Sigmoid colon (tissue), 3 donors: ENCODE measurements around the gene CDCA4.

Experiments
- POLR2A ChIP-seq, 2 donors: fragments of 450-650 bp; IDR thresholded peaks; one replicate each; pipeline ENCODE4 v1.6.1; 2016; ENCODE audit warnings: antibody characterized with exemption in 2 of 2, mild to moderate bottlenecking in 2 of 2, moderate library complexity in 2 of 2
- TF ChIP-seq, protein P1 (sequence below), 4 experiments: fragments of 450-650 bp in 3 of 4; fragments of 200-600 bp in 1 of 4; IDR thresholded peaks; one replicate each; pipeline ENCODE4 v1.5.1; 2016 to 2019; ENCODE audit warnings: antibody characterized with exemption in 4 of 4, mild to moderate bottlenecking in 3 of 4, moderate library complexity in 2 of 4

DNA sequence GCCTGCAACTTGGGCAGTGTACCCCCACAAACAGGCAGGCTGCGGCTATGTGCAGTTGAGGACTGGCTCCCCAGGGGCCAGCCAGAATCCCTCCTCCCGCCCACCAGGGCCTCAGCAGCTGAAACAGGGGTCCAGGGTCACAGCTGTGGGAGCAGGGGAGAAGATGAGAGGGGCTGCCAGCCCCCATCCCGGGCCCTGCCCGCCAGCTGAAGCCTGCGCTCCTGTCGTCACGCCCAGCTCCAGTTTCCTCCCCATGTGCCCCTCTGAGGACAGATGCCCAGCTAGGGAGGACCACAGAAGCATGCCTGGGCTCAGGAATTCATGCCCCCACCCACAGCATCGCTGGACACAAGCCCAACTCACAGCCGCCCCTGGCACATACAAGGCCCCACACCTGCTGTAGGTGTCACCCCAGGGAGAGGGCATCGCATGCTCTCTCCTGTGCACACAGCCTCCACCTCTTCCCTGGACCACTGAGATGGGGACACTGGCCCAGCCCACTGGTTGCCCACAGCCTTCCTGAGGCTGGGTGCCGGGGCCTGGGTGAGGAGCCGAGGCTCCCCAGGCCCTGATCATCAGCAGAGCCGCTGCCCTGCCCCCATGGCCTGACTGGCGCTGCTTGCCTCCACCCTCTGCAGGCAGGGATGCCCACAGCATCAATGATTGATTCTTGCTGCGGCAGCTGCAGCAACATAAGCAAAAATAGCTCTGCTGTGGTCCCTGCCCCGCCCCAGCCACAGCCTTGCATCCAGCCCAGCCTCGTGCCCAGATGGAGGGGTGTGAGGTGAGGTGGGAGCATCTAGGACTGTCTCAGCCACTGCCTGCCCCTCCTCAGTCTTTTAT is 39.0 kb downstream of the CDCA4 start:
- TF ChIP-seq POLR2A (IDR thresholded peaks at IDR 0.05) = no peak
- TF ChIP-seq, protein P1, sequence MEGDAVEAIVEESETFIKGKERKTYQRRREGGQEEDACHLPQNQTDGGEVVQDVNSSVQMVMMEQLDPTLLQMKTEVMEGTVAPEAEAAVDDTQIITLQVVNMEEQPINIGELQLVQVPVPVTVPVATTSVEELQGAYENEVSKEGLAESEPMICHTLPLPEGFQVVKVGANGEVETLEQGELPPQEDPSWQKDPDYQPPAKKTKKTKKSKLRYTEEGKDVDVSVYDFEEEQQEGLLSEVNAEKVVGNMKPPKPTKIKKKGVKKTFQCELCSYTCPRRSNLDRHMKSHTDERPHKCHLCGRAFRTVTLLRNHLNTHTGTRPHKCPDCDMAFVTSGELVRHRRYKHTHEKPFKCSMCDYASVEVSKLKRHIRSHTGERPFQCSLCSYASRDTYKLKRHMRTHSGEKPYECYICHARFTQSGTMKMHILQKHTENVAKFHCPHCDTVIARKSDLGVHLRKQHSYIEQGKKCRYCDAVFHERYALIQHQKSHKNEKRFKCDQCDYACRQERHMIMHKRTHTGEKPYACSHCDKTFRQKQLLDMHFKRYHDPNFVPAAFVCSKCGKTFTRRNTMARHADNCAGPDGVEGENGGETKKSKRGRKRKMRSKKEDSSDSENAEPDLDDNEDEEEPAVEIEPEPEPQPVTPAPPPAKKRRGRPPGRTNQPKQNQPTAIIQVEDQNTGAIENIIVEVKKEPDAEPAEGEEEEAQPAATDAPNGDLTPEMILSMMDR (IDR thresholded peaks at IDR 0.05) = no peak
